ENCODE results near the gene EDNRB. TPM values are rescaled to one million over a fixed set of nuclear protein-coding genes. Genes with fewer than 3 reads are reported as not detected.
"Not testable (repeated sequence)": the region's sequence is repeated elsewhere in the genome, so short reads cannot be mapped to it uniquely, and the experiment has no call there.

Gene EDNRB
- not detected in 2 replicates for total RNA-seq

- intact Hi-C loops (cut with micrococcal nuclease): no loop called here
These were observed at the start of gene EDNRB for GRCh38 chr13:77918391-77919245. Gene EDNRB (minus strand): TSS chr13:77918831. CDS start chr13:77918573, 258 bp downstream.

- intact Hi-C loops (cut with micrococcal nuclease): no loop called here
These were observed 48.0 kb upstream of the EDNRB start for GRCh38 chr13:77966671-77967070.

GRCh38 chr13:77952737-77953136 is 34.1 kb upstream of the EDNRB start:
- intact Hi-C loops (cut with micrococcal nuclease): no loop called here

GRCh38 chr13:77952276-77952675 is 33.6 kb upstream of the EDNRB start:
- intact Hi-C loops (cut with micrococcal nuclease): no loop called here

GRCh38 chr13:77946522-77946921 is 27.9 kb upstream of the EDNRB start:
- intact Hi-C loops (cut with micrococcal nuclease): no loop called here

GRCh38 chr13:77935063-77935462 is 16.4 kb upstream of the EDNRB start:
- intact Hi-C loops (cut with micrococcal nuclease): not testable (repeated sequence)

GRCh38 chr13:77930430-77930829 is 11.8 kb upstream of the EDNRB start:
- intact Hi-C loops (cut with micrococcal nuclease): no loop called here

- intact Hi-C loops (cut with micrococcal nuclease): loop anchor here (2.0 to 5.0 kb wide), 2 partner anchors 62 to 94 kb away; no protein-coding TSS in a partner anchor
These were observed 10.3 kb upstream of the EDNRB start for GRCh38 chr13:77928909-77929308.

- intact Hi-C loops (cut with micrococcal nuclease): loop anchor here (5.0 kb wide), 1 partner anchor 58 kb away; no protein-coding TSS in a partner anchor
These were observed 7.0 kb upstream of the EDNRB start for GRCh38 chr13:77925616-77926015.

GRCh38 chr13:77919921-77920294 is 1.3 kb upstream of the EDNRB start:
- intact Hi-C loops (cut with micrococcal nuclease): no loop called here

- intact Hi-C loops (cut with micrococcal nuclease): no loop called here
These were observed 752 bp upstream of the EDNRB start for GRCh38 chr13:77919246-77919920.

GRCh38 chr13:77916488-77916887 is 2.1 kb downstream of the EDNRB start:
- intact Hi-C loops (cut with micrococcal nuclease): no loop called here

- intact Hi-C loops (cut with micrococcal nuclease): no loop called here
These were observed 2.9 kb downstream of the EDNRB start for GRCh38 chr13:77915686-77916085.

GRCh38 chr13:77913003-77913402 is 5.6 kb downstream of the EDNRB start:
- intact Hi-C loops (cut with micrococcal nuclease): no loop called here

GRCh38 chr13:77911751-77912150 is 6.9 kb downstream of the EDNRB start:
- intact Hi-C loops (cut with micrococcal nuclease): no loop called here

- intact Hi-C loops (cut with micrococcal nuclease): no loop called here
These were observed 8.8 kb downstream of the EDNRB start for GRCh38 chr13:77909827-77910226.

GRCh38 chr13:77908531-77908930 is 10.1 kb downstream of the EDNRB start:
- intact Hi-C loops (cut with micrococcal nuclease): no loop called here

GRCh38 chr13:77907666-77908341 is 10.8 kb downstream of the EDNRB start:
- intact Hi-C loops (cut with micrococcal nuclease): no loop called here

- intact Hi-C loops (cut with micrococcal nuclease): no loop called here
These were observed 14.6 kb downstream of the EDNRB start for GRCh38 chr13:77904031-77904430.

- intact Hi-C loops (cut with micrococcal nuclease): no loop called here
These were observed 15.2 kb downstream of the EDNRB start for GRCh38 chr13:77903435-77903834.

- intact Hi-C loops (cut with micrococcal nuclease): no loop called here
These were observed 16.2 kb downstream of the EDNRB start for GRCh38 chr13:77902319-77902963.

All from T-helper 1 cell treated with Interleukin-12 subunit alpha and Interleukin-12 subunit beta and Interleukin-4 antibody, amounts not matched to agents 30 ng/mL and 1 ng/mL, for 36 hours (primary cell).